GM12801 (cell line): ENCODE results near the gene SOBP.

Experiments used
- TF ChIP-seq, protein P1 (sequence below): IDR thresholded peaks from one replicate; pipeline ENCODE4 v1.5.1; 2011; ENCODE audit warnings: control low read depth; ENCODE audit not compliant: insufficient read length; ENCODE audit errors: extremely low read depth

SOBP gene

DNA sequence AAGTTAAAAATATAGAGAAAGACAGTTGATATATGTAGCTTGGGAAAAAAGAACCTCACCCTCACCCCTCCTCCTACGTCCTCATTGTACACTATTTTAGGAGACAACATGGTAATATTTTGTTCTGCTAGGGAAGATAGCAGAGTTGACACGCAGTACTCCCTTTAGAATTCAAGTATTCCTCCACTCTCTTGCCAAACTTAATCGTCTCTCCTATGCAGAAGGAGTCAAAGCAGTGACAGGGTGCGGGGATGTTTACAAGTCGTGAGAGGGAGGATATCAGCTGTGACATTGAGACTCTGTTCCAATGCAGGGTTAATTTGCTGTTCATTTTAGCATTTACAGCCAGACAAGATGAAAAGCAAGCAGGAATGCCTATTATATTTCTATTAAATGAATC, 97.5 kb downstream of the SOBP start:
- TF ChIP-seq, protein P1, sequence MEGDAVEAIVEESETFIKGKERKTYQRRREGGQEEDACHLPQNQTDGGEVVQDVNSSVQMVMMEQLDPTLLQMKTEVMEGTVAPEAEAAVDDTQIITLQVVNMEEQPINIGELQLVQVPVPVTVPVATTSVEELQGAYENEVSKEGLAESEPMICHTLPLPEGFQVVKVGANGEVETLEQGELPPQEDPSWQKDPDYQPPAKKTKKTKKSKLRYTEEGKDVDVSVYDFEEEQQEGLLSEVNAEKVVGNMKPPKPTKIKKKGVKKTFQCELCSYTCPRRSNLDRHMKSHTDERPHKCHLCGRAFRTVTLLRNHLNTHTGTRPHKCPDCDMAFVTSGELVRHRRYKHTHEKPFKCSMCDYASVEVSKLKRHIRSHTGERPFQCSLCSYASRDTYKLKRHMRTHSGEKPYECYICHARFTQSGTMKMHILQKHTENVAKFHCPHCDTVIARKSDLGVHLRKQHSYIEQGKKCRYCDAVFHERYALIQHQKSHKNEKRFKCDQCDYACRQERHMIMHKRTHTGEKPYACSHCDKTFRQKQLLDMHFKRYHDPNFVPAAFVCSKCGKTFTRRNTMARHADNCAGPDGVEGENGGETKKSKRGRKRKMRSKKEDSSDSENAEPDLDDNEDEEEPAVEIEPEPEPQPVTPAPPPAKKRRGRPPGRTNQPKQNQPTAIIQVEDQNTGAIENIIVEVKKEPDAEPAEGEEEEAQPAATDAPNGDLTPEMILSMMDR = no peak

- TF ChIP-seq, protein P1 = no peak
Measured at GRCh38 chr6:107589199-107589598, 99.3 kb downstream of the SOBP start.

- TF ChIP-seq, protein P1 = no peak
Measured at GRCh38 chr6:107589934-107590333, 100.0 kb downstream of the SOBP start.

- TF ChIP-seq, protein P1 = no peak
Measured at GRCh38 chr6:107590378-107590777, 100.5 kb downstream of the SOBP start.

DNA sequence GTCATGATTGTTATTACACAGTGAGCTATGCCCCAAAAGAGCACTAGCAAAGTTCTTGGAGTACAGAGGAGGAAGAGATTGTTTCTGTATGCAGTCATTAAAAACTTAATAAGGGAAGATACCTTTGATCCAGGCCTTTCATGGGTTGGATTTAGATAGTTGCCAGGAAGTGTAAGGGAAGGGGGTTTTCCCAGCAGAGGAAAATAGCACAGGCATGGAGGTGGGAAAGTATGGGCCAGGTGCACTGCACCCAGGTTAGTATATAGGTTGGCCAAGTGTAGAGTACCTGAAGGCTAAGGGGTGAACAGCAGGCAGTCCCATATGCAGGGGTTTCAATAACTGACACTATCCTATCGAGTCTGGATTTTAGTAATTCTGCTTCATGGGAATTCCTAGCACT, 101.4 kb downstream of the SOBP start:
- TF ChIP-seq, protein P1 = no peak

DNA sequence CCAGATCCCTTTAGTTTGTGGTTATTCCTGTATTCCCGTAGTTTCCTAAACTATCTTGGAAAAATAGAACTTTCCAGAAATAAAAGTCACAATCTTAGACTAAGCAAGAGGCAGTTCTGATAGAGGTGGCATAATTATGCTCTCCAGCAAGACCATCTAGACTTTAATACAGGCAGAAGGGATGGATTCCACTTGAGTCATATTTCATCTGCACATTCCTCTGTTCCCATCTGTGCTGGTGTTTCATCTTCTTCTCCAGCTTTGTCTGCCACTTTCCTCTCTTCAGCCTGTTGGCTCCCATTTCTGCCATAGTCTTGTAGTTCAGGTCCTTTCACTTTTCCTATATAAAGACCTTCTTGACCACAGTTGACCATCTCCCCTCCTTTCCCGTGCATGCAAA, 102.9 kb downstream of the SOBP start:
- TF ChIP-seq, protein P1 = no peak

DNA sequence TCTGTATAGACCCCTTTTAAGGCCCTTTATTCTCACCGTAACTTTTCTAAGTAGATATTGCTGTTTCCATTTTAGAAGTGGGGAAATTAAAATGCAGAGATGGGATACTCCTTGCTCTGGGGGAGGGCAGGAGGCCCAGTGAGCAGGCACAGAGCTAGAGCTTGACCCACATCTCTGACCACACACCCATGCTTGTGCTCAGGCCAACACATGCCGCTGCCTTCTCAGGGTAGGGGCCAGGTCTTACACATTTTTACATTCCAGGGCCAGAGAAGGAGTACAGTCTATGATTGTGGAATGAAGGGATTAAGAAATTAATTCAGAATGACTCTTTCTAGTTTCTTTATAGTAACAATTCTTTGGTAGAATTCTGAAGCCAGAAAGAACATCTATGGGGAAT, 104.8 kb downstream of the SOBP start:
- TF ChIP-seq, protein P1 = no peak

DNA sequence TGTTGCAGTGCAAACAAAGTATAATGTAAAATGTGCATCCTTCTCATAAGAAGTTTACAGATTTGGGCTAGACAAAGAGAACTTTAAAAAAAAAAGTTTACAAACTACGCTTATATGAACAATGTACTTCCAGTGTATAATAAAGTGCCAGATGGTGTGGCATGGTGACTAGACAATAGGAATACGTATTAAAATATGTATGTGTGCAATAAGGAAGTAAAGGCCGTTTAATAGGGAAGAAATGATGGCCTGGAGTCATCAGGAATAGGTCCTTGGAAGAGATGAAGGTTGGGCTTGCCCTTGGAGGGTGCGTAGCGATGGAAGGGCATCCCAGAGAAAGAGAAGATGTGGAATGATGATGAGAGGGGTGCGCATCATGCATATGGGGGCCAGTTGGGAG, 108.2 kb downstream of the SOBP start:
- TF ChIP-seq, protein P1 = no peak
